ENCODE data around the gene TRIM75.

DNA sequence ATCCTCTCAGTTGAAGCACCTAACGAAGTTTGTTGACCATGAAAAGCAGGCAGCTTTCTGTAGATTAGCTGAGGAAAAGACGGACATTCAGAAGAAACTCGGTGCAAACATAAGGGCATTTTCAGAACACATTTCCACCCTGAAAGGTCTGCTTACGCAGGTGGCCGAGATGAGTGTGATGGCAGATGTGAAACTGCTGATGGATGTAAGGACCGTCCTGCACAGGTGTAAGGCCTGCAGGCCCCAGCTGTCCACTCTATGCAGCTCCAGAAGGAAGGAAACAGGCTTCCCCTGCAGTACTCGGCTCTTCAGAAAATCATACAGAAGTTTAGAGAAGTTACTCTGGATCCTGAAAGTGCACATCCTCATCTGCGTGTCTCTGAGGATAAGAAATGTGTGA lies 42.7 kb upstream of the TRIM75 start:
- TF ChIP-seq, protein P1, sequence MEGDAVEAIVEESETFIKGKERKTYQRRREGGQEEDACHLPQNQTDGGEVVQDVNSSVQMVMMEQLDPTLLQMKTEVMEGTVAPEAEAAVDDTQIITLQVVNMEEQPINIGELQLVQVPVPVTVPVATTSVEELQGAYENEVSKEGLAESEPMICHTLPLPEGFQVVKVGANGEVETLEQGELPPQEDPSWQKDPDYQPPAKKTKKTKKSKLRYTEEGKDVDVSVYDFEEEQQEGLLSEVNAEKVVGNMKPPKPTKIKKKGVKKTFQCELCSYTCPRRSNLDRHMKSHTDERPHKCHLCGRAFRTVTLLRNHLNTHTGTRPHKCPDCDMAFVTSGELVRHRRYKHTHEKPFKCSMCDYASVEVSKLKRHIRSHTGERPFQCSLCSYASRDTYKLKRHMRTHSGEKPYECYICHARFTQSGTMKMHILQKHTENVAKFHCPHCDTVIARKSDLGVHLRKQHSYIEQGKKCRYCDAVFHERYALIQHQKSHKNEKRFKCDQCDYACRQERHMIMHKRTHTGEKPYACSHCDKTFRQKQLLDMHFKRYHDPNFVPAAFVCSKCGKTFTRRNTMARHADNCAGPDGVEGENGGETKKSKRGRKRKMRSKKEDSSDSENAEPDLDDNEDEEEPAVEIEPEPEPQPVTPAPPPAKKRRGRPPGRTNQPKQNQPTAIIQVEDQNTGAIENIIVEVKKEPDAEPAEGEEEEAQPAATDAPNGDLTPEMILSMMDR (IDR thresholded peaks at IDR 0.05) = no peak
- TF ChIP-seq POLR2A (IDR thresholded peaks at IDR 0.05) = no peak

Measured in esophagus squamous epithelium (tissue), 4 donors.